ENCODE measurements around the gene S100A7. TPM values are rescaled to one million over a fixed set of nuclear protein-coding genes. Genes with fewer than 3 reads are reported as not detected.
"Not testable (repeated sequence)": the region's sequence is repeated elsewhere in the genome, so short reads cannot be mapped to it uniquely, and the experiment has no call there.

Gene S100A7
- total RNA-seq, 3 donors from 2014 or later, result not detected

DNA sequence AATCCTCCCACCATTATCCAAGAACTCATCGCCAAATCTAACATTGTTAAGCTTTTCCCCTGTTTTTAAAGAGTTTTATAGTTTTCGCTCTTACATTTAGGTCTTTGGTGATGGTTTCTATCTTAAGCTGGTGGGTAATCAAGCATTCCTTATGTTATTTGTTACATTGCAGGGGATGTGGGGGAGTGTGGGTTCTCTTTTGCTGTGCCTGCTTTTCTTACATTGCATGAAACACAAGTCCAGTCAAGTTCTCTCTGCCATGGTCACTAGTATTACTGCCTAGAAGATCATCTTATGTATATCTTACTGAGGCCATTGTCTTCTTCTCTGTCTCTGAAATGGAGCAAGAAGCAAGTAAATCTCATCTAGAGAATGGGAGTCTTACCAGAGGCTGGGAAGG lies 27.3 kb upstream of the S100A7 start:
- DNase-seq (no peak), ATAC-seq (no peak)
- Mint-ChIP-seq H3K4me1 (ENCODE audit: low read depth) (no peaks in the 10 kb centered on the region), H3K36me3 (ENCODE audit: insufficient read depth) (no peaks in the 10 kb centered on the region), H3K27me3 (ENCODE audit: low read depth) (peaks cover 29% of the 10 kb centered on the region), H3K9me3 (no peaks in the 10 kb centered on the region), H3K4me3 (no peak overlapping the region)

DNA sequence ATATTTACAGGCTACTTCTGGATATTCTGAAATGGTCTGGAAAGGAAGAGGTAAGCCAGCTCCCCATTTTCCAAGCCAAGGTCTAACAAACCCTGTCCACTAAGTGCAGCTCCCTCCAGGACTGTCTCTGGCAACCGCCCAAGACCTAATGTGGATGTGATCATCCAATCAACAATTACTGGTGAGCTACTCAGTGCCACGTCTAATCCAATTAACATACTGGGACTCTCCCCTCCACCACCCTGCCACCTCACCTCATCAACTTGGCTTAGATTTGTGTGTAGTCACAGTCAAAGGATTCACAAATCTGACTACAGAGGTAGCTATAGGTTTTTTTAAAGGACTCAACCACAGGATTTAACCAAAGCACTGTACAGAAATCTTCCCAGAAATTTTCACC lies 25.4 kb upstream of the S100A7 start:
- peaks cover 36% of the 10 kb centered on the region for H3K27me3 Mint-ChIP-seq (ENCODE audit: low read depth)
- DNase-seq (no peak), ATAC-seq (no peak)
- no peaks in the 10 kb centered on the region for H3K36me3 Mint-ChIP-seq (ENCODE audit: insufficient read depth)
- no peak overlapping the region for H3K4me3 Mint-ChIP-seq
- H3K4me1 Mint-ChIP-seq (ENCODE audit: low read depth), result no peaks in the 10 kb centered on the region
- H3K9me3 Mint-ChIP-seq, result no peaks in the 10 kb centered on the region

DNA sequence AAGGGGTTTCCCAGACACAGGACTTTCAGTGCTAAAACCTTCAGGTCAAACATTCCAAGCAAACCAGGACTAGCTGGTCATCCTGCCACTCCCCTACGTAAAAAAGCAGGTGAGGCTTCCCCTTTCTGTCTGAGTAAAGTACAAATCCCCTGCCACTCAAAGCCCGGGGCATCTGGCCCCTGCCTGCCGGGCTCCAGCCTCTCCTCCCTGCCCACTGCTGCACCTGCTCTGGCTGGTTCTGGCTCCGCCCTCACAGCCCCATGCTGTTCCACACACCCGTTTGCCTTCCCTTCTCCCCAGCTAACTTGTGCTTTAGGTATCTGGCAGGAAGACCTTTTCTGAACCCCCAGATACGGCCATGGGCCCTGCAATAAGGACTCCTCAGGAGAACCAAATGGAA lies 23.3 kb upstream of the S100A7 start:
- H3K4me3 Mint-ChIP-seq, result no peak overlapping the region
- H3K27me3 Mint-ChIP-seq (ENCODE audit: low read depth), result peaks cover 42% of the 10 kb centered on the region
- no peak for ATAC-seq
- H3K36me3 Mint-ChIP-seq (ENCODE audit: insufficient read depth), result no peaks in the 10 kb centered on the region
- DNase-seq, result no peak
- no peaks in the 10 kb centered on the region for H3K4me1 Mint-ChIP-seq (ENCODE audit: low read depth)
- H3K9me3 Mint-ChIP-seq, result no peaks in the 10 kb centered on the region

DNA sequence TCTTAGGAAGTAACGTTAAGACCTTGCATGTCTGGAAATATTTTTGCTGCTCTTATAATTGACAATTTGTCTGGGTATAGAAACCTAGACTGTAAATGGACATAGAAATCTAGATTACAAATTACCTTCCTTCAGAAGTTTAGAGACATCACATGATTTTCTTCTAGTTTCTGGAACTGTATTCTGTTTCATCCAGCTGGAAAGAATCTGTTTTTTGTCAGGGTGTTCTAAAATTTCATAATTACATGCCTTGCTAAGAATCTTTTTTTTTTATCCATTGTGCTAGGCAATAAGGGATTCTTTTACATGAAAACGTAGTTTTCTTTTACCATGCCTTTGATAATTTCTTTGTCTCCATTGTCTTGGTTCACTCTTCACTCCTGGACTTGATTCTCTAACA lies 20.7 kb upstream of the S100A7 start:
- no peak for DNase-seq
- H3K36me3 Mint-ChIP-seq (ENCODE audit: insufficient read depth), result no peaks in the 10 kb centered on the region
- H3K27me3 Mint-ChIP-seq (ENCODE audit: low read depth), result peaks cover 33% of the 10 kb centered on the region
- no peaks in the 10 kb centered on the region for H3K4me1 Mint-ChIP-seq (ENCODE audit: low read depth)
- H3K9me3 Mint-ChIP-seq, result no peaks in the 10 kb centered on the region
- H3K4me3 Mint-ChIP-seq, result no peak overlapping the region
- ATAC-seq, result no peak

DNA sequence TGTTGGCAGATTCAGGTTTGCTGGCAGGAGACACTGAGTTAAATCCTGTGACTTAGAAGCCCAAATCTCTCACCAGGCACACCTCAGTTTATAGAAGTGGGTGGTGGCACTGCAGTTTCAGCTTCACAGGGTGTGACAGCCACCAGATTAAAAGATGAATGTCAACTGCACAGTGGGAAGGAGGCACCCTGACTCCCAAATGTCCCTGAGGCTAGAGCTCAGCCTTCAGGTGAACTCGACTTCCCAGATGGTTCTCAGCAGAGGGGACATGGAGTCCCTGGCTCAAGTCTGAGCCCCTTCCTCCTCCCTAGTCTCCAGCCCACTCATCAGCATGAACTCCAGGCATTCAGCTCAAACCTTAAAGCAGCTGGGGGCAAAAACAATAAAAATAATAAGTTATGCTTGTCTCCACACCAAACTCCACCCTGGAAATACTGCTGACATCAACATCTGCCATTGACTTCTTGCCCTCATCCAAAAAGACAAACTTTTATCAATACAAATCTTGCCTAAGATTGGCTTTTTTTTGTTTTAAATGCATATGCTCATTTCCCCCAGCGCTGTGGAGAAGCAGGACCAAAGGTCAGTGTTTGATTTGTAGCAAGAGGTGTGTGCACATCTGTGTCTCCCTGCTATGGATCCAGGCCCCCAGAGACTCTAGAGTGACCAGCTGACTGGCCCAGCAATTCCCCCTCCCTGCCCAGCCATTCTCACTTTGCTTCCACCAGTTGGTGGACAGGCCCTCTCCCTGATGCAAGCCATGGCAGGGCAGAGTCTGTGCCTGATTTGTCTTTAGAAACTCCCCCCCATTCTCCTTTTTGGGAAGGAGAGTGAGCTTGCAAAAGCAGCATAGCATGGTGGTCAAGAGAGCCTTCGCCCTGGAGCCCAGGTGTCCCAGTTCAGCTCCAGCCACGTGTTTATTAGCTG lies 18.5 kb upstream of the S100A7 start:
- H3K9me3 Mint-ChIP-seq, result no peaks in the 10 kb centered on the region
- H3K4me3 Mint-ChIP-seq, result no peak overlapping the region
- H3K4me1 Mint-ChIP-seq (ENCODE audit: low read depth), result no peaks in the 10 kb centered on the region
- ATAC-seq (no peak), DNase-seq (no peak)
- no peaks in the 10 kb centered on the region for H3K36me3 Mint-ChIP-seq (ENCODE audit: insufficient read depth)
- H3K27me3 Mint-ChIP-seq (ENCODE audit: low read depth), result peaks cover 25% of the 10 kb centered on the region

DNA sequence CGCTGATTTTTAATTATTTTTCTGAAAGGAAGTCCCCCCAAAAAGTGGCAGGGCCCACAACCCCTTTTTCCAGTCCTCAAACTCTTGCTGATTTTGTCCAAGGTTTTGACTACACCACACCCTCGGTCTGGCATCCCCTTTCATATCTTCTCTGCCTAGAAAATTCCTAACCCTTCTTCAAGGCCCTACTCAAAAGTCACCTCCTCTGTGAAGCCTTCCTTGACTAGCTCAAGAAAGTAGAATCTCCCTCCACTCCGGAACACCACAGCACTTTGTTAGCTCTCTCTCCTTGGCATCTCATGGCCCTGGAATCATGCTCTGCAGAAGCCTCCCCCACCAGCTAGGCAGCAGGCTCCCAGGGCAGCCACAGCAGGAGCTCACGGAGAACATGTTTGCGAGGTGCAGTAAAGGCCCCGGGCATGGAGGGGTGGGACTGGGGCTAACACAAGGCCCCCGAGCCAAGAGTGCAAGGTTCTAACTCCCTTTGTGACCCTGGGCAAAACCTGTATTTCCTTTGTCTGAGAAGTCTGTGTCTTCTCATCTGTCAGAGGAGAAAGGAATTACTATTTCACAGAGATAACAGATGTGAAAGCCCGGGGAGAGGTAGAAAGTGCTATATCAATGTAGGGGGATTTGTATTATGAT lies 17.7 kb upstream of the S100A7 start:
- ATAC-seq (no peak), DNase-seq (no peak)
- Mint-ChIP-seq H3K4me3 (no peak overlapping the region), H3K27me3 (ENCODE audit: low read depth) (peaks cover 20% of the 10 kb centered on the region), H3K4me1 (ENCODE audit: low read depth) (no peaks in the 10 kb centered on the region), H3K9me3 (peaks cover under 1% of the 10 kb centered on the region), H3K36me3 (ENCODE audit: insufficient read depth) (no peaks in the 10 kb centered on the region)

DNA sequence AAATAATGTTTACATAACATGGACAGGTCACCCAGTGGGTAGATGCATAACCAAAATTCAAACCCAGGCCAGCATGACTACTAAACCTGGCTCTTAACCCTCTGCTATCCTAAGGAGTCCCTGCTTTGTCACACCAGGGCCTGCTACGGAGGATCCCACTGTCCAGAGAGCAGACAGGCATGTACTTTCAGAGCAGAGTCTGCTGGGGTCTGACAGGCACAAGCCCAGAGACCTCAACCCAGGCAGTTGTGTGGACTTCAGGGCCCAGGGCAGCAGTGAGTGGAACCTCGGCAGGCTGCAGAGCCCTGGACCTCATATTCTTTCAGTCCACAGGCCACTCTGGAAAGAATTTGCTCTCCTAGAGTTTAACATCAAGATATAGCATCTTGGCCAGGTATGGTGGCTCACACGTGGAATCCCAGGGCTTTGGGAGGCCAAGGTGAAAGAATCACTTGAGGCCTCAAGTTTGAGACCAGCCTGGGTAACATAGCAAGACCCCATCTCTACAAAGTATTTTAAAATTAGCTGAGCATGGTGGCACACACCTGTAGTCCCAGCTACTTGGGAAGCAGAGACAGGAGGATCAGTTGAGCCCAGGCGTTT lies 16.1 kb upstream of the S100A7 start:
- ATAC-seq, result no peak
- H3K36me3 Mint-ChIP-seq (ENCODE audit: insufficient read depth), result no peaks in the 10 kb centered on the region
- DNase-seq, result no peak
- peaks cover 16% of the 10 kb centered on the region for H3K9me3 Mint-ChIP-seq
- H3K27me3 Mint-ChIP-seq (ENCODE audit: low read depth), result peaks cover 10% of the 10 kb centered on the region
- H3K4me1 Mint-ChIP-seq (ENCODE audit: low read depth), result no peaks in the 10 kb centered on the region
- no peak overlapping the region for H3K4me3 Mint-ChIP-seq

DNA sequence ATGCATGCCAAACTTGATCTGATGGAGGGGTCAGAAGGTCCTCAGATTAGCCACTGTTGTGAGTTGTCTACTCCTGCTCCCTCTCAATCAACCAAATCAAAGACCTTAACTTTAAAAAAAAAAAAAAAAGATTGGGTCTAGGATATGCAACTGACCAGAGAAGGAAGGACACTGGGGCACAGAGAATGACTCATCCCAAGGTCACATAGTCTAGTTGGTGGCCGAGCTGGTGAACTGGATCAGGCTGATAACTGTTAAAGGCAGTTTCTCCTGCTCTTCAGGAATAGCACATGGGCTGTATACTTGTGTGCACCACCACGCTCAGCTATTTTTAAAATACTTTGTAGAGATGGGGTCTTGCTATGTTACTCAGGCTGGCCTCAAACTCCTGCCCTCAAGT lies 14.8 kb upstream of the S100A7 start:
- Mint-ChIP-seq H3K36me3 (ENCODE audit: insufficient read depth) (no peaks in the 10 kb centered on the region), H3K27me3 (ENCODE audit: low read depth) (peaks cover 7% of the 10 kb centered on the region), H3K4me1 (ENCODE audit: low read depth) (no peaks in the 10 kb centered on the region), H3K4me3 (no peak overlapping the region), H3K9me3 (peaks cover 21% of the 10 kb centered on the region)
- DNase-seq (no peak), ATAC-seq (no peak)

DNA sequence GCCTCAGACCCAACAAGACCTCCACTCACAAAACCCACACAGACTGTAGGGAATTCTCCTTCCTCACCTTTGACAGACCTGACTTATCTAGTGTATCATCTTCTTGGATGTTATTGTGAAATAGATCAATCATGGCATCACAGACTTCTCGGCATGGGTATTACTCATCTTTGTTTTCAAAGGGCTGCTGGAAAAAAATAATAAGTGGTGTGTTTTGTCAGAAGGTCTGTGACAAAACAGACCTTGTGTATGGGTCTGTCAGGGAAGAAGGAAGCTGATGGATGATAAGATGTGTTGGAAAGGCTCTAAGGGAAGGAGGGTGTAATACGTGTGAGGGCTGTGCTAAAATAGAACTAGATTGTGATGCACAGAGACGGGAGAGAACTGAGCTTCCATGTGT lies 13.9 kb upstream of the S100A7 start:
- no peak for DNase-seq

DNA sequence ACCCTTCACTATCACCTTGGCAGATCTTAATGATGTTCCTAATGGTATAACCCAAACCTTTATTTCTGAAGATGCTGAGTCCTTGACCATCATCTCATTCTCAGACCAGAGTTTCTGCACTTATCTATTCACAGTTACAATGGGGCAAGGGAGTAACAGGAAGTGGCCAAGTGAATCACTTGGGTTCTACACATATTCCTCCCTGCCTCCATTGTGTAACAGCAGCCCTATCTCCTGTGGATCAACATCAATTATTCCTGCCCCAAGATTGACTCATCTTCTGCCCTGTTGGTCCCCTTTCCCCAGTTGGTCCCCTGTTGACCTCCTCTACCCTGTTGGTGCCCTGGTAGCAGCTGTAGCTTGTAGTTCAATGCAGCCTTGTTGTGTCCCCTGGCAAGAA lies 10.3 kb upstream of the S100A7 start:
- peaks cover 2% of the 10 kb centered on the region for H3K4me1 Mint-ChIP-seq (ENCODE audit: low read depth)
- ATAC-seq (no peak), DNase-seq (no peak)
- no peaks in the 10 kb centered on the region for H3K36me3 Mint-ChIP-seq (ENCODE audit: insufficient read depth)
- H3K27me3 Mint-ChIP-seq (ENCODE audit: low read depth), result peaks cover 11% of the 10 kb centered on the region
- peaks cover 21% of the 10 kb centered on the region for H3K9me3 Mint-ChIP-seq
- no peak overlapping the region for H3K4me3 Mint-ChIP-seq

More for the DNA sequence above, 13.9 kb upstream of the S100A7 start:
- Mint-ChIP-seq H3K9me3 (peaks cover 21% of the 10 kb centered on the region), H3K4me3 (no peak overlapping the region), H3K4me1 (ENCODE audit: low read depth) (no peaks in the 10 kb centered on the region), H3K36me3 (ENCODE audit: insufficient read depth) (no peaks in the 10 kb centered on the region), H3K27me3 (ENCODE audit: low read depth) (peaks cover 4% of the 10 kb centered on the region)
- ATAC-seq, result no peak

DNA sequence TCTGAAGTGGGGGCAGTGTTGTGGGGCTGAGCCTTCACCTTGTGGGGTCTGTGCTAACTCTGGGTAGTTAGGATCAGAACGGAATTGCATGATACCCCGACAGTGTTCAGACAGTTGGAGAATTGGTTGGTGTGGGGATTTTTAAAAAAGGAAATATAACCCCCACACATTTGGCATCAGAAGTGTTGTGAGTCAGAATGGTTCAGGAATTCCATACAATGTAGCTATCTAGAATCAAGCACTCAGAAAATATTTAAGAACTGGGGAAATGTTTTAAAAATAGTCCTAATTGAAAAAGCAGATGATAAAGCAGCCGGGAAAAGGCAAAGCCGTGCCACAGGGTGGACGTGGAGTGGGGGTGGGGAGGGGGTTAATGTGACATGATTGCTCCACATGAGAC lies 6.5 kb upstream of the S100A7 start:
- DNase-seq (no peak), ATAC-seq (no peak)
- H3K4me1 Mint-ChIP-seq (ENCODE audit: low read depth), result peaks cover 2% of the 10 kb centered on the region
- no peak overlapping the region for H3K4me3 Mint-ChIP-seq
- peaks cover 24% of the 10 kb centered on the region for H3K27me3 Mint-ChIP-seq (ENCODE audit: low read depth)
- peaks cover 9% of the 10 kb centered on the region for H3K9me3 Mint-ChIP-seq
- H3K36me3 Mint-ChIP-seq (ENCODE audit: insufficient read depth), result no peaks in the 10 kb centered on the region

DNA sequence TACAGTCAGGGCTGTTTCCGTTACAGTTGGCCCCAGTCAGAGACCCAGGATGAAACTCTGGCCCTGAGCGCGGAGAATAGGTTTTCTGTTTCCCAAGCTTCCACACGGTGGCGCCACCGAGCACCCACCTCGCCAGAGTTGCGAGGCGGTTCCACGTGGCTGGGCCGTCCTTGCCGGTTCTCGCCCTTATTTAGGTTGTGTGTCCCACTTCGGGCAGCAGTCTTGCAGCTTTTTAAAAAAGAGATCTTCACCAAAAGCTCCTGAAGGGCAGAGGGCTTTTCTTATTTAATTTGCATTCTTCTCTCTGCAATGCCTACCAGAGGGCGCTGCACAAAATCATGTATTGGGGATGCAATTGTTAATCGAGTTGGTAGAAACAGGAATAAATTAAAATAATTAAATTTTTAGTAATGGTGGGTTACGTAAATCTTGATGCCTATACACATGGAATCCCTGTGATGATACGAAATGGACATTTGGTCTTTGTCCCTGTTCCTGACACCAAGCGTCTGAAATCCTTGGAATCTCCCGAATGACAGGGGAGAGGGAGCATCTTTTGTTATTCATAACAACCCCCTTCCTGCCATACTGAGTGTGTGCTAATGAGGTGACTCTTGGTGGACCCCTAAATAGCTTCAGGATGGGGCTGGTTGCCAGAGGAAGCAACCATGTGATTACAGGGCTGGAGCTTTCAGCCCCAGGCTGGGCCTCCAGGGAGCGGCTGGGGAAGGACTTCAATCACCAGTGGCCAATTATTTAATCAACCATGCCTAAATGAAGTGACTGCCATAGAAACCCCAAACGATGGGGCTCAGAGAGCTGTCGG lies 5.6 kb upstream of the S100A7 start:
- H3K4me3 Mint-ChIP-seq, result peak overlapping the region; percentile 5
- DNase-seq (peak; percentile 55), ATAC-seq (peak; percentile 82 to 86)
- H3K27me3 Mint-ChIP-seq (ENCODE audit: low read depth), result peaks cover 25% of the 10 kb centered on the region
- H3K36me3 Mint-ChIP-seq (ENCODE audit: insufficient read depth), result no peaks in the 10 kb centered on the region
- H3K4me1 Mint-ChIP-seq (ENCODE audit: low read depth), result peaks cover 2% of the 10 kb centered on the region
- peaks cover 4% of the 10 kb centered on the region for H3K9me3 Mint-ChIP-seq

DNA sequence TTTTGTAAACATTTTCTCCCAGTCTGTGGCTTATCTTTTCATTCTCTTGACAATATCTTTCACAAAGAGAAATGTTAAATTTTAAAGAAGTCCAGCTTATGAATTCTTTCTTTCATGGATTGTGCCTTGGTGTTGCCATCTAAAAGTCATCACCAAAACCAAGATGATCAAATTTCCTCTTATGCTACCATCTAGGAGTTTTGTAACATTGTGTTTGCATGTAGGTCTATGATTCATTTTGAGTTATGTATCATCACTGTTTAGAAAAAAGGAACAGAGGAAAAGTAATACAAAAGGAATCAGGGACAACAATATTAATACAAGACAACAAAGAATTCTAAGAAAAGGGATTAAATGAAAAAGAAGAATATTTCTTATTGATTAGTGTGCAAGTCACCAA lies 2.3 kb upstream of the S100A7 start:
- H3K36me3 Mint-ChIP-seq (ENCODE audit: insufficient read depth); ATAC-seq; H3K9me3 Mint-ChIP-seq; H3K4me1 Mint-ChIP-seq (ENCODE audit: low read depth); DNase-seq; H3K4me3 Mint-ChIP-seq: not testable (repeated sequence)
- H3K27me3 Mint-ChIP-seq (ENCODE audit: low read depth), result peaks cover 38% of the 10 kb centered on the region

DNA sequence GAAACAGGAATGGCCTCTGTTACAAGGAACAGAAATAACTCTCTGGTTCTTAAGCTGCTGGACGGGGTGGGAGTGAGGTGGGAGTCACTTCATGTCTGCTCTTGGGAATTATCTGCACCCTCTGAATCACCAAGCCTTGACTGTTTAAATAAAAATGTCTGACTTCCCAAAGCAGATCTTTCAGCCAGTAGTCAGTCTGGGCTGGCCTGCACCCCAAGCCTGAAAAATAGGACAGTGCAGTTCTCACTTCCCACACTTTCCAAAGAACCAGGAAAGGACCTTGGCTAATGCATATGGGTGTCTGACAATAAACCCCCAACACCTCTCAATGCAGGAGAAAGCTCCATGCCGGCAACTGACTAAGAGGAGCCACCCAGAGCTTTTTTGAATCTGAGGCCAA lies 796 bp downstream of the S100A7 start:
- Mint-ChIP-seq H3K27me3 (ENCODE audit: low read depth) (peaks cover 49% of the 10 kb centered on the region), H3K36me3 (ENCODE audit: insufficient read depth) (no peaks in the 10 kb centered on the region), H3K4me3 (no peak overlapping the region), H3K4me1 (ENCODE audit: low read depth) (no peaks in the 10 kb centered on the region), H3K9me3 (no peaks in the 10 kb centered on the region)
- DNase-seq (no peak), ATAC-seq (no peak)

Measured in activated T-cell treated with anti-CD3 and anti-CD28 coated beads, Interleukin-2, amount 50 U/mL, for 4 hours (primary cell).